A549 (cell line): ENCODE data around the gene CSTPP1. TPM values are rescaled to one million over a fixed set of nuclear protein-coding genes. Genes with fewer than 3 reads are reported as not detected.

Experiments
- ATAC-seq, 2 experiments: fragments of 200-7000 bp in 1 of 2; fragments of >200 bp in 1 of 2; cut with Nextera tagmentation in 1 of 2; cut with Tn5 transposase in 1 of 2; 3 replicates each; pipeline versions ENCODE4 v1.8.0 to v1.9.1; 2018 to 2020; ENCODE audit warnings: mild to moderate bottlenecking in 1 of 2, moderate library complexity in 1 of 2
- CTCF ChIA-PET: fragments of 300-600 bp; sonication (Branson Sonifier 250); formaldehyde crosslinking; extraction: SDS; loops from one replicate; lab custom pipeline; 2021; ENCODE audit warnings: antibody characterized with exemption, inconsistent platforms; lab: Yijun Ruan, JAX
- POLR2A ChIA-PET: fragments of 350-600 bp; formaldehyde crosslinking; extraction: SDS; loops from one replicate; lab custom pipeline; 2021; ENCODE audit warnings: antibody characterized with exemption, inconsistent platforms; lab: Yijun Ruan, JAX
- DNase-seq, 2 experiments: peaks; one replicate each; pipeline versions ENCODE4 v3.0.0 to v3.0.0-alpha.2; 2011 to 2016; ENCODE audit warnings: low read depth in 1 of 2, low spot score in 1 of 2
- FAIRE-seq: peaks from 2 replicates; lab custom pipeline; 2011; peaks lifted over from hg19 to GRCh38; lab: Jason Lieb, UNC
- H3K27ac ChIP-seq, 2 experiments: fragments of >200 bp; sonication (Bioruptor Twin); formaldehyde crosslinking; 3 replicates each; pipeline ENCODE4 v1.5.1; 2016 to 2017
- H3K4me1 ChIP-seq: fragments of >200 bp; sonication (Bioruptor Twin); formaldehyde crosslinking; 3 replicates; pipeline ENCODE4 v1.6.1; 2016
- H3K4me2 ChIP-seq: fragments of >200 bp; sonication (Bioruptor Twin); formaldehyde crosslinking; 3 replicates; pipeline ENCODE4 v1.6.1; 2016
- H3K4me3 ChIP-seq: fragments of >200 bp; sonication (Bioruptor Twin); formaldehyde crosslinking; 3 replicates; pipeline ENCODE4 v1.5.1; 2016
- H3K9me3 ChIP-seq: fragments of >200 bp; sonication (Bioruptor Twin); formaldehyde crosslinking; 3 replicates; pipeline ENCODE4 v1.6.1; 2016
- ATOH8 ChIP-seq: fragments of 250-450 bp; sonication (Bioruptor Pico); IDR thresholded peaks from 2 replicates; pipeline ENCODE4 v1.5.0; 2020; ENCODE audit warnings: low read depth, mild to moderate bottlenecking, moderate library complexity
- BHLHE40 ChIP-seq: IDR thresholded peaks from 2 replicates; pipeline ENCODE4 v1.6.1; 2012; ENCODE audit warnings: low read depth, low read length, inconsistent platforms
- CBX2 ChIP-seq: fragments of 200-600 bp; sonication (generic); IDR thresholded peaks from 2 replicates; pipeline ENCODE4 v1.6.1; 2016; ENCODE audit warnings: low read depth, mild to moderate bottlenecking, borderline replicate concordance
- CEBPB ChIP-seq, 2 experiments: fragments of >200 bp in 1 of 2; sonication (Bioruptor Twin) in 1 of 2; formaldehyde crosslinking in 1 of 2; IDR thresholded peaks; 2 replicates each; pipeline ENCODE4 v1.6.1; 2012 to 2016
- CTCF ChIP-seq: fragments of >200 bp; sonication (Bioruptor Twin); formaldehyde crosslinking; IDR thresholded peaks from 3 replicates; pipeline ENCODE4 v1.5.1; 2016
- E2F6 ChIP-seq: IDR thresholded peaks from 2 replicates; pipeline ENCODE4 v1.6.1; 2012; ENCODE audit warnings: low read depth, borderline replicate concordance
- EHMT2 ChIP-seq: fragments of 200-600 bp; sonication (generic); IDR thresholded peaks from 2 replicates; pipeline ENCODE4 v1.6.1; 2016; ENCODE audit warnings: antibody characterized with exemption, low read depth, mild to moderate bottlenecking, moderate library complexity
- FOSB ChIP-seq: fragments of 250-450 bp; sonication (Bioruptor Pico); IDR thresholded peaks from 2 replicates; pipeline ENCODE4 v1.5.0; 2020; ENCODE audit warnings: mild to moderate bottlenecking, moderate library complexity
- FOSL2 ChIP-seq, 2 experiments: fragments of 450-650 bp in 1 of 2; fragments of >200 bp in 1 of 2; sonication (Bioruptor Twin) in 1 of 2; formaldehyde crosslinking; IDR thresholded peaks; 2 replicates each; pipeline versions ENCODE4 v1.5.0 to v1.6.1; 2016 to 2020; ENCODE audit warnings: mild to moderate bottlenecking in 1 of 2, moderate library complexity in 1 of 2
- FOXS1 ChIP-seq: fragments of 250-450 bp; sonication (Bioruptor Pico); IDR thresholded peaks from 2 replicates; pipeline ENCODE4 v1.5.0; 2020; ENCODE audit warnings: mild to moderate bottlenecking, moderate library complexity
- HDAC2 ChIP-seq: fragments of 200-600 bp; sonication (generic); IDR thresholded peaks from 2 replicates; pipeline ENCODE4 v1.6.1; 2016
- HES2 ChIP-seq: fragments of >200 bp; sonication (Bioruptor Twin); formaldehyde crosslinking; IDR thresholded peaks from 2 replicates; pipeline ENCODE4 v1.6.1; 2016
- HEYL ChIP-seq: fragments of 250-450 bp; sonication (Bioruptor Pico); IDR thresholded peaks from 2 replicates; pipeline ENCODE4 v1.8.0; 2021; ENCODE audit warnings: mild to moderate bottlenecking, moderate library complexity
- HMGXB4 ChIP-seq: fragments of 250-450 bp; sonication (Bioruptor Pico); IDR thresholded peaks from 2 replicates; pipeline ENCODE4 v1.5.0; 2021; ENCODE audit warnings: mild to moderate bottlenecking, moderate library complexity, borderline replicate concordance
- HOXA7 ChIP-seq: fragments of 250-450 bp; sonication (Bioruptor Pico); IDR thresholded peaks from 2 replicates; pipeline ENCODE4 v1.5.0; 2020; ENCODE audit warnings: mild to moderate bottlenecking, moderate library complexity
- HOXB13 ChIP-seq: fragments of 250-450 bp; sonication (Bioruptor Pico); IDR thresholded peaks from 2 replicates; pipeline ENCODE4 v1.5.0; 2020; ENCODE audit warnings: low read depth, mild to moderate bottlenecking, moderate library complexity
- JUN ChIP-seq, 2 experiments: fragments of >200 bp; sonication (Bioruptor Twin); formaldehyde crosslinking; IDR thresholded peaks; 2 replicates in 1 of 2; 3 replicates in 1 of 2; pipeline ENCODE4 v1.6.1; 2016 to 2017
- KDM1A ChIP-seq: fragments of 200-600 bp; sonication (generic); IDR thresholded peaks from 2 replicates; pipeline ENCODE4 v1.6.1; 2016; ENCODE audit warnings: low read depth, mild to moderate bottlenecking
- KDM5A ChIP-seq: fragments of 200-600 bp; sonication (generic); IDR thresholded peaks from 2 replicates; pipeline ENCODE4 v1.6.1; 2016; ENCODE audit warnings: antibody characterized with exemption, mild to moderate bottlenecking
- MAZ ChIP-seq: fragments of 150-350 bp; IDR thresholded peaks from 2 replicates; pipeline ENCODE4 v1.6.1; 2014; ENCODE audit warnings: antibody characterized with exemption, low read depth, low read length, borderline replicate concordance
- NPAS2 ChIP-seq: fragments of 250-450 bp; sonication (Bioruptor Pico); IDR thresholded peaks from 2 replicates; pipeline ENCODE4 v1.8.0; 2022; ENCODE audit warnings: mild to moderate bottlenecking, moderate library complexity, borderline replicate concordance
- NR3C1 ChIP-seq: fragments of >200 bp; sonication (Bioruptor Twin); formaldehyde crosslinking; IDR thresholded peaks from 3 replicates; pipeline ENCODE4 v1.6.1; 2017
- POLR2A ChIP-seq: IDR thresholded peaks from 2 replicates; pipeline ENCODE4 v1.6.1; 2012; ENCODE audit warnings: mild to moderate bottlenecking, low read length
- RCOR1 ChIP-seq: fragments of 150-350 bp; IDR thresholded peaks from 2 replicates; pipeline ENCODE4 v1.6.1; 2014; ENCODE audit warnings: antibody characterized with exemption, low read length, low read depth
- SREBF2 ChIP-seq: fragments of 450-650 bp; IDR thresholded peaks from 2 replicates; pipeline ENCODE4 v1.6.1; 2014; ENCODE audit warnings: mild to moderate bottlenecking, moderate library complexity
- TFCP2L1 ChIP-seq: fragments of 250-450 bp; sonication (Bioruptor Pico); IDR thresholded peaks from 2 replicates; pipeline ENCODE4 v1.5.0; 2021; ENCODE audit warnings: mild to moderate bottlenecking
- ZFP36 ChIP-seq: fragments of 450-650 bp; IDR thresholded peaks from 2 replicates; pipeline ENCODE4 v1.6.1; 2014; ENCODE audit warnings: borderline replicate concordance; ENCODE audit not compliant: partially characterized antibody
- ZNF302 ChIP-seq: fragments of 250-450 bp; sonication (Bioruptor Pico); IDR thresholded peaks from 2 replicates; pipeline ENCODE4 v1.9.0; 2021; ENCODE audit warnings: inconsistent platforms, mild to moderate bottlenecking, moderate library complexity
- ZSCAN20 ChIP-seq: fragments of 250-450 bp; sonication (Bioruptor Pico); IDR thresholded peaks from 2 replicates; pipeline ENCODE4 v1.8.0; 2022; ENCODE audit warnings: mild to moderate bottlenecking, moderate library complexity
- WGBS: methylation state at CpG from one replicate; pipeline ENCODE4 v1.1.6; 2017; ENCODE audit errors: missing lambda C conversion rate; 5-methylcytosine and 5-hydroxymethylcytosine counted together
- polyA plus RNA-seq, 4 experiments: library from polyadenylated mRNA; depleted of rRNA in 3 of 4; stranded (reverse); fragments of >200 nt; fragmentation: RNase III in 1 of 4; extraction: RNeasy Plus Mini Kit Qiagen cat#74134 plus additional on column Dnase treatment in 1 of 4; gene quantifications; 2 replicates in 3 of 4; 3 replicates in 1 of 4; pipeline ENCODE4 v1.2.3, GENCODE V29; 2011 to 2017

CSTPP1 gene
- polyA plus RNA-seq, 2 of the 4 experiments (the other 2 are of a cell fraction): 31.5 to 34.5 TPM

GRCh38 chr11:46901156-46901555, 35.4 kb upstream of the CSTPP1 start:
- Histone ChIP-seq H3K9me3 (no peaks in the 10 kb centered on the region), H3K4me3 (no peak overlapping the region), H3K27ac (no peak overlapping the region), H3K4me2 (no peak overlapping the region), H3K4me1 (no peaks in the 10 kb centered on the region)
- CTCF ChIA-PET: interaction anchor here (1.2 to 2.6 kb wide), 3 partner anchors 15 to 251 kb away, joined by 3 to 8 read pairs (median 4); no protein-coding TSS in a partner anchor
- no peak for DNase-seq
- TF ChIP-seq TFCP2L1 (no peak), E2F6 (no peak), ZNF302 (CRISPR knock-in tag) (no peak), CTCF (no peak), NR3C1 (no peak), ZSCAN20 (no peak), FOSL2 (IDR thresholded peaks at IDR 0.05) (no peak), FOSL2 (CRISPR knock-in tag; IDR thresholded peaks at IDR 0.05) (no peak), HOXB13 (no peak), HES2 (no peak), KDM1A (no peak), FOSB (no peak), POLR2A (no peak), BHLHE40 (no peak), HDAC2 (no peak), JUN (IDR thresholded peaks at IDR 0.05) (no peak), HOXA7 (CRISPR knock-in tag) (no peak), CEBPB (IDR thresholded peaks at IDR 0.05) (no peak), KDM5A (no peak), ATOH8 (no peak), CBX2 (no peak)
- 74% methylated on average over 3 of the region's 3 CpGs for WGBS
- ATAC-seq: no peak
- POLR2A ChIA-PET: no interaction called here
- no peak for FAIRE-seq

- CTCF ChIA-PET: interaction anchor here (7.0 kb wide), 1 partner anchor 250 kb away, joined by 31 read pairs; no protein-coding TSS in a partner anchor
- WGBS: 84% methylated on average over 6 of the region's 6 CpGs
- no peak for DNase-seq
- no peaks in the 10 kb centered on the region for H3K9me3 ChIP-seq
- 0 out of 6 replicates have a peak, but pooled peaks of 1 of the 2 experiments have one; percentile 15 for ATAC-seq
- H3K27ac ChIP-seq: no peak overlapping the region
- no peaks in the 10 kb centered on the region for H3K4me1 ChIP-seq
- H3K4me3 ChIP-seq: no peak overlapping the region
- FAIRE-seq: no peak
- TF ChIP-seq HEYL (CRISPR knock-in tag) (no peak), ZFP36 (no peak), EHMT2 (no peak), HMGXB4 (no peak), MAZ (no peak), RCOR1 (no peak), CEBPB (IDR thresholded peaks at IDR 0.05) (no peak), FOSL2 (IDR thresholded peaks at IDR 0.05) (no peak), FOSL2 (CRISPR knock-in tag; IDR thresholded peaks at IDR 0.05) (no peak), SREBF2 (no peak), KDM1A (no peak), NR3C1 (no peak), NPAS2 (CRISPR knock-in tag) (no peak), FOXS1 (CRISPR knock-in tag) (no peak)
- H3K4me2 ChIP-seq: no peak overlapping the region
- POLR2A ChIA-PET: interaction anchor here (0.7 kb wide), 1 partner anchor 164 kb away, joined by 3 read pairs; no protein-coding TSS in a partner anchor
These were observed 33.9 kb upstream of the CSTPP1 start for GRCh38 chr11:46902694-46903093.
